Pancreas (tissue), 10 donors: Measurements from ENCODE around the gene MRGPRG. TPM values are rescaled to one million over a fixed set of nuclear protein-coding genes. Genes with fewer than 3 reads are reported as not detected.
A peak's percentile ranks its signal among the peaks of the same experiment; 100 is the strongest.

Experiments used
- ATAC-seq, 4 donors: fragments of 200-7000 bp; cut with Tn5 transposase; one replicate each; pipeline versions ENCODE4 v1.8.0 to v1.9.1; 2020; ENCODE audit warnings: mild to moderate bottlenecking in 4 of 4, moderate library complexity in 4 of 4
- DNase-seq, 6 donors: peaks; one replicate each; pipeline ENCODE4 v3.0.0-alpha.2; 2020
- FAIRE-seq: peaks from 2 replicates; lab custom pipeline; 2012; peaks lifted over from hg19 to GRCh38; lab: Jason Lieb, UNC
- H3K27ac ChIP-seq, 4 donors: fragments of 200-600 bp; sonication (generic); 1 replicate in 3 of 4; 2 replicates in 1 of 4; pipeline versions ENCODE4 v1.5.0 to v1.8.0; 2020
- H3K27me3 ChIP-seq, 4 donors: fragments of 200-600 bp; one replicate each; pipeline ENCODE4 v1.8.0; 2021
- H3K36me3 ChIP-seq, 3 donors: fragments of 200-600 bp; sonication (generic) in 1 of 3; one replicate each; pipeline versions ENCODE4 v1.5.0 to v1.8.0; 2020 to 2021
- H3K4me1 ChIP-seq, 3 donors: fragments of 200-600 bp; one replicate each; pipeline ENCODE4 v1.8.0; 2021
- H3K4me3 ChIP-seq, 4 donors: fragments of 200-600 bp; sonication (generic) in 2 of 4; one replicate each; pipeline versions ENCODE4 v1.5.0 to v1.8.0; 2020 to 2021
- H3K9me3 ChIP-seq, 4 donors: fragments of 200-600 bp; one replicate each; pipeline ENCODE4 v1.8.0; 2021
- CTCF ChIP-seq, 4 donors: fragments of 200-600 bp; sonication (generic) in 3 of 4; IDR thresholded peaks; one replicate each; pipeline versions ENCODE4 v1.5.0 to v1.8.0; 2021; ENCODE audit warnings: antibody characterized with exemption in 4 of 4
- WGBS, 2 donors: extraction: QIAGEN DNeasy Blood & Tissue Kit; methylation state at CpG; one replicate each; pipeline ENCODE4 v1.1.7; 2013; 5-methylcytosine and 5-hydroxymethylcytosine counted together
- intact Hi-C, 3 donors: fragments of 100-400 bp; cut with DNase I; formaldehyde crosslinking; loops; one replicate each; pipeline versions ENCODE4 v1.11.1 to v1.14.2; 2022
- polyA plus RNA-seq, 2 donors: library from polyadenylated mRNA; stranded (reverse); fragments of 200-250 nt; gene quantifications; one replicate each; pipeline ENCODE4 v1.2.3, GENCODE V29; 2013
- total RNA-seq, 6 donors: library from RNA; stranded (reverse); fragmentation: NEBNext Ultra II Directional in 4 of 6; extraction: Animal tissue kit (Norgen Biotek cat#: 25700) in 4 of 6; gene quantifications; one replicate each; pipeline versions ENCODE4 v1.2.1 to v1.2.4, GENCODE V29; 2021 to 2023
- donor health status: healthy with polysubstance abuse.
- donor health status: DM: no; HTN: no; CAD: no; lungs with moderate emphysema.
- donor health status: DM: no; HTN: no; CAD: no.
- donor health status: control.
- donor health status: control.
- donor health status: Bipolar disorder and iron deficiency.
- donor health status: DM: yes; HTN: yes; CAD: no.
- donor health status: DM: no; HTN: no; CAD: no.
- donor health status: DM: no; HTN: no; CAD: no.
- donor health status: DM: yes; HTN: yes; CAD: no.

The MRGPRG gene
- total and polyA plus RNA-seq, 8 donors, result not detected

DNA sequence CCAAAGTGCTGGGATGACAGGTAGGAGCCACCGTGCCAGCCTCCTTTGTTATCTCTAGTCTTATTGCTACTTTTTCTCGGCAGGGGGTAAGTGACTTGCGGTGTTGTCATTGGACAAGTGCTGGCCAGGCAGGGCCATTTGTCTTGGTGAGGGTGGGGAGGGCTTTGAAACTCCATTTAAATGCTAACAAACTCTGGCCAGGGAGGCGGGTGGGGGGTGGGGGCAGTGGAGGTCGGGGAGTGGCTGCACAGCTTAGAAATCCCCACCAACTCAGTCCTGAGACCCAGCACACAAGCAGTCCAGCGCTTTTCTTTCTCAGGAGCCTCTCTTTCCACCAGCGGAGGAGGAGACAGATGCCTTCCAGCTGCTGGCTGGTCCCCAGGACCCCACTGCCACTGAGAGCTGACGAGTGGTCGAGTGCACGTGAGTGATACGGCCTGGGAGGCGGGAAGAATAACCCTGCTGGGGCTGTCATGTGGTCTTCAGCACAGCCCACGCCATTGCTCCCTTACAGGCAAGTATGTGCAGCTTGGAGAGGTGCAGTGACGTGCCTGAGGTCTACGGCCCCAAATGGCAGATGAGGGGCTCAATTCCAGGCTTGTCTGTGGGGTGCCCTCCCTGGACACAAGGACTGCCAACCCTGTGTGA, 29.3 kb downstream of the MRGPRG start:
- TF ChIP-seq CTCF (IDR thresholded peaks at IDR 0.05), result no peak
- Histone ChIP-seq H3K9me3 (no peaks in the 10 kb centered on the region), H3K4me3 (no peak overlapping the region), H3K27ac (no peak overlapping the region), H3K36me3 (no peaks in the 10 kb centered on the region), H3K27me3 (no peaks in the 10 kb centered on the region), H3K4me1 (no peaks in the 10 kb centered on the region)
- DNase-seq (peak in 1 of 6 donors; percentile 7), ATAC-seq (no peak), FAIRE-seq (no peak)
- WGBS, 2 donors, result 56 to 58% methylated on average over 15 of the region's 15 CpGs
- intact Hi-C loops, result no loop called here

DNA sequence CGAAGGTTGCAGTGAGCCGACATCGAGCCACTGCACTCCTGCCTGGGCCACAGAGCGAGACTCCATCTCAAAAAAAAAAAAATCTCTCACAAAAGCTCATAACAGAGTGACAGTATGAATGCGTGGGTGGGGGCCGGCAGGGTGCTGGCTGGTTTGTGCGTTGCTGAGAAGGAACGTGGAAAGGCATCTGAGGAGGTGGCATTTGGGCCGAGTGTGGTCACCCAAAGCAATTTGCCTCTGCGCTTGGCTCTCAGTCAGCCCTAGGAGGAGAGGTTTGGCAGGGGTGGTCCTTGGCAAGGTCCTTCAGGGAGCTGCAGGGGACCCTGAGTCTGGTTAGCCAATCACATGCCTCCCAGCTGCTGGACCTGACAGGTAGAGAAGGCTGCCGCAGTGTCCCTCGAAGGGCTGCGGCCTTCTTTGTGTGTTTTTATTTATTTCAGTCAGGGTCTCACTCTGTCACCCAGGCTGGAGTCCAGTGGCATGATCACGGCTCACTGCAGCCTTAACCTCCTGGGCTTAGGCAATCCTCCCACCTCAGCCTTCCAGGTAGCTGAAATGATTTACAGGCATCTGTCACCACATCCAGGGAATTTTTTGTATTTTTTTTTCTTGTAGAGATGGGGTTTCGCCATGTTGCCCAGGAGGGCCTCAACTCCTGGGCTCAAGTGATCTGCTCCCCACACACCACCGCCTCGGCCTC, 30.0 kb downstream of the MRGPRG start:
- no peaks in the 10 kb centered on the region for H3K36me3 ChIP-seq
- WGBS, 2 donors, result 79 to 86% methylated on average over 17 of the region's 17 CpGs
- FAIRE-seq (no peak), DNase-seq (no peak), ATAC-seq (no peak)
- H3K4me1 ChIP-seq, result no peaks in the 10 kb centered on the region
- no peak overlapping the region for H3K27ac ChIP-seq
- intact Hi-C loops, result no loop called here
- TF ChIP-seq CTCF (IDR thresholded peaks at IDR 0.05), result no peak
- no peaks in the 10 kb centered on the region for H3K9me3 ChIP-seq
- H3K4me3 ChIP-seq, result no peak overlapping the region
- no peaks in the 10 kb centered on the region for H3K27me3 ChIP-seq

DNA sequence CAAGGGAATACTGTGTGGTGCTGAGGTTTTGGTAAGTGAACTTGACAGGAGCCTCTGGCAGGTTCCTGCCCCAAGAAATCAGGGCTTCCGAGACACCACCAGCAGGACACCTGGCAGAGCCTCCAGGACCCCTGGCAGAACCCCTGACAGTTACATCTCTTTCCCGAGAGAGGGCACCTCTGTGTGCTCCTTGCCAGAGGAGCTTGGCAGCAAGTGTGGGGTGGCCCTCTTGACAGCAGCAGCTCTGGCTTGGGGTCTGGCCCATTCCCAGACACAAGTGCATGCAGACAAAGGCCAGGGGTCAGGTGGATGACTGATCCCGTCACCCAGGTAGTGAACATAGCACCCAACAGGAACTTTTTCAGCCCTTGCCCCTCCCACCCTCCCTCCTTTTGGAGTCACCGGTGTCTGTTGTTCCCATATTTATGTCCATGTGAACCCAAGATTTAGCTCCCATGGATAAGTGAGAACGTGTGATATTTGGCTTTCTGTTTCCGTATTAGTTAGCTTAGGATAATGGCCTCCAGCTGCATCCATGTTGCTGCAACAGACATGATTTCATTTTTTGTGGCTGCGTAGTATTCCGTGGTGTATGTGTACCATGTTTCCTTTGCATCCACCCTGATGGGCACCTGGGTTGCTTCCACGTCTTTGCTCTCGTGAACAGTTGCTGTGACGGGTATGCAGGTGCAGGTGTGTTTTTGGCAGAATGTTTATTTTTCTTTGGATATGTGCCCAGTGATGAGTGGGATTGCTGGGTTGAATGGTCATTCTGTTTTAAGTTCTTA, 32.3 kb downstream of the MRGPRG start:
- DNase-seq (no peak), FAIRE-seq (no peak), ATAC-seq (no peak)
- 75 to 79% methylated on average over 11 of the region's 11 CpGs for WGBS, 2 donors
- H3K27ac ChIP-seq, result no peak overlapping the region
- H3K27me3 ChIP-seq, result no peaks in the 10 kb centered on the region
- H3K36me3 ChIP-seq, result no peaks in the 10 kb centered on the region
- no peak for TF ChIP-seq CTCF (IDR thresholded peaks at IDR 0.05)
- H3K4me3 ChIP-seq, result no peak overlapping the region
- intact Hi-C loops, result no loop called here
- H3K9me3 ChIP-seq, result no peaks in the 10 kb centered on the region
- no peaks in the 10 kb centered on the region for H3K4me1 ChIP-seq

DNA sequence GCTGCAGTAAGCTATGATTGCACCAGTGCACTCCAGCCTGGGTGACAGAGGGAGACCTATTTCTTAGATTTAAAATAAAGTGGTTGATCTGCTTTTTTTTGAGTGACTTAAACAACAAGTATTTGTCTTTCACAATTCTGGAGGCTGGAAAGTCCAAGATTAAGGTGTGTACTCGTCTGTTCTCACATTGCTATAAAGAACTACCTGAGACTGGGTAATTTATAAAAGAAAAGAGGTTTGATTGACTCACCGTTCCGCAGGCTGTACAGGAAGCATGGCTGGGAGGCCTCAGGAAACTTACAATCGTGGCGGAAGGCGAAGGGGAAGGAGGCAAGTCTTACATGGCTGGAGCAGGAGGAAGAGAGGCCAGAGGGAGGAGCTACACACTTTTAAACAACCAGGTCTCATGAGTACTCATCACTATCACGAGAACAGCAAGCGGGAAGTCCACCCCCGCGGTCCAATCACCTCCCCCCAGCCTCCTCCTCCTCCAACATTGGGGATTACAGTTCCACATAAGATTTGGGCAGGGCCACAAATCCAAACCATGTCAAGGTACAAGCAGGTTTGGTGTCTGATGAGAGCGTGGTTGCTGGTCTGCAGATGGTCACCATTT, 33.8 kb downstream of the MRGPRG start:
- H3K36me3 ChIP-seq, result no peaks in the 10 kb centered on the region
- WGBS, 2 donors, result 84 to 88% methylated on average over 11 of the region's 11 CpGs
- no peaks in the 10 kb centered on the region for H3K4me1 ChIP-seq
- H3K9me3 ChIP-seq, result no peaks in the 10 kb centered on the region
- TF ChIP-seq CTCF (IDR thresholded peaks at IDR 0.05), result no peak
- no peaks in the 10 kb centered on the region for H3K27me3 ChIP-seq
- intact Hi-C loops, result no loop called here
- FAIRE-seq (no peak), DNase-seq (no peak), ATAC-seq (no peak)
- no peak overlapping the region for H3K4me3 ChIP-seq
- no peak overlapping the region for H3K27ac ChIP-seq
